ENCODE measurements around the gene GNAQ.

GRCh38 chr9:77953590-77953989 lies 78.0 kb downstream of the GNAQ start:
- TF ChIP-seq CTCF (conservative IDR thresholded peaks at IDR 0.05 in 1 of 2, IDR thresholded peaks at IDR 0.05 in 1 of 2; ENCODE audit: low read depth in 1 of 2, low read length in 2 of 2), result no peak
- no peak for TF ChIP-seq EZH2 (IDR thresholded peaks at IDR 0.05; ENCODE audit: low read length, missing control alignments)

All from fibroblast of lung (primary cell).